Vagina (tissue), 2 donors: ENCODE results near the gene TMEM178A.

Experiments
- CTCF ChIP-seq, 3 experiments: fragments of 450-650 bp in 2 of 3; fragments of 200-600 bp in 1 of 3; sonication (generic) in 1 of 3; IDR thresholded peaks; one replicate each; pipeline ENCODE4 v1.5.1; 2017 to 2019; ENCODE audit warnings: antibody characterized with exemption in 3 of 3, mild to moderate bottlenecking in 2 of 3, moderate library complexity in 2 of 3
- POLR2A ChIP-seq, 2 donors: fragments of 450-650 bp; IDR thresholded peaks; one replicate each; pipeline ENCODE4 v1.6.1; 2017; ENCODE audit warnings: antibody characterized with exemption in 2 of 2, mild to moderate bottlenecking in 2 of 2, moderate library complexity in 2 of 2

DNA sequence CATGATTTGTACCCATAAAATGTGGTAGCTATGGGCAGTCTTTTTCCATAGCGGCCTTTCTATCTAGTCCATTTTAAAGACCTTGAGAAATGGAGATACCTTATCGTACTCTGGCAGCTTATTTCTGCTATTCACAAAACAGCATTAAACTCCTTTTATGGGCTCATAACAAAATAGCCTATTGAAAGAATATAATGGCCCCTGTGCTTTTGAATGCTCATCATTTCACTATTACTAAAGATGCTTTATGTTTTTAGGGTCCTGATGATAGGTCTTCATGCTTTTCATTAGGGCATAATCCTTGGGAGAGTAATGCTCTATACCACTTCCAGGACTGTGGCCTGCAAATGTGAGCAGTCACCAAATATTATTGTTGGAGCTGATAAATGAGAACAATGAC is 7.3 kb upstream of the TMEM178A start:
- TF ChIP-seq CTCF (IDR thresholded peaks at IDR 0.05), result no peak
- TF ChIP-seq POLR2A (IDR thresholded peaks at IDR 0.05), result no peak
